NCI-H345 treated with DMSO at 0.1 percent for 48 hours (cell line): ENCODE data around the gene TMEM134.
"Not testable (repeated sequence)": the region's sequence is repeated elsewhere in the genome, so short reads cannot be mapped to it uniquely, and the experiment has no call there.

Experiments
- DNase-seq: peaks from one replicate; lab custom pipeline; 2025; ENCODE audit not compliant: unreplicated experiment; lab: John Stamatoyannopoulos, UW

The TMEM134 gene

DNA sequence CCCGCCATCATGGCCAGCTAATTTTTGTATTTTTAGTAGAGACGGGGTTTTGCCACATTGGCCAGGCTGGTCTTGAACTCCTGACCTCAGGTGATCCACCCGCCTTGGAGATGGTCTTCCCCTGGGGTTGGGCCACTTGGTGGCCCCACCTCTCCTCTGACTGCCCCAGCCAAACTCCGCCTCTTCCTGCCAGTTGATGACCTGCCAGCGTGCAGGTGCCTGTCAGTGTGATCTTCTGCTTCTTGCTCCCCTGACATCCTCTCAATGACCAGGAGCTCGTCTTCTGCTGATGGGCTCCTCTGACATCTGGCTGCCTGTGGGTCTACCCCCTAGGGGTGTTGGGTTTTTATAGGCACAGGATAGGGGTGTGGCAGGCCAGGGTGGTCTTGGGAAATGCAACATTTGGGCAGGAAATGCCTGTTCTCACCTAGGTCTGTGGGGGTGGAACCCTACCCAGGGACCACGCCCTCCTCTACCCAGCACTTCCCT is 16.9 kb upstream of the TMEM134 start:
- DNase-seq, result not testable (repeated sequence)

DNA sequence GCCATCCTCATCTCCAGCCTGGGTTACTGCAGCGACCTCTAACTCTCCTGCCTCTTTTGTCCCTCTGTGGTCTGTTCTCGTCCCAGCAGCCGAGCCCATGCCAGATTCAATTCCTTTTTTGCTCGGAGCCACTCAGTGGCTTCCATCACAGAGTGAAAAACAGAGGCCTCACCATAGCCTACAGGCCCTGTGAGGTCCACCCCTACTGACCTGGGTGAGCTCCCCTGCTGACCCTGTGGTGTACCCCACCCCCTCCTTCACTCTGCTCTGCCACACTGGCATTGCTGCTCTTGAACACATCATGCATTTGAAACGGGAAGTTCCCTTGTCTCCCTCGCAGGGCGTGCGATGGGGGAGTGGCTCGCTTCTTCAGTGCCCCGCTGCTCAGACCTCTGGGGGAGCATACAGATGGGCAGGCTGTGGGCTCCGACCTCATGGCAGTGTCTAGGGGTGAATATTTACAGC is 15.8 kb upstream of the TMEM134 start:
- no peak for DNase-seq

DNA sequence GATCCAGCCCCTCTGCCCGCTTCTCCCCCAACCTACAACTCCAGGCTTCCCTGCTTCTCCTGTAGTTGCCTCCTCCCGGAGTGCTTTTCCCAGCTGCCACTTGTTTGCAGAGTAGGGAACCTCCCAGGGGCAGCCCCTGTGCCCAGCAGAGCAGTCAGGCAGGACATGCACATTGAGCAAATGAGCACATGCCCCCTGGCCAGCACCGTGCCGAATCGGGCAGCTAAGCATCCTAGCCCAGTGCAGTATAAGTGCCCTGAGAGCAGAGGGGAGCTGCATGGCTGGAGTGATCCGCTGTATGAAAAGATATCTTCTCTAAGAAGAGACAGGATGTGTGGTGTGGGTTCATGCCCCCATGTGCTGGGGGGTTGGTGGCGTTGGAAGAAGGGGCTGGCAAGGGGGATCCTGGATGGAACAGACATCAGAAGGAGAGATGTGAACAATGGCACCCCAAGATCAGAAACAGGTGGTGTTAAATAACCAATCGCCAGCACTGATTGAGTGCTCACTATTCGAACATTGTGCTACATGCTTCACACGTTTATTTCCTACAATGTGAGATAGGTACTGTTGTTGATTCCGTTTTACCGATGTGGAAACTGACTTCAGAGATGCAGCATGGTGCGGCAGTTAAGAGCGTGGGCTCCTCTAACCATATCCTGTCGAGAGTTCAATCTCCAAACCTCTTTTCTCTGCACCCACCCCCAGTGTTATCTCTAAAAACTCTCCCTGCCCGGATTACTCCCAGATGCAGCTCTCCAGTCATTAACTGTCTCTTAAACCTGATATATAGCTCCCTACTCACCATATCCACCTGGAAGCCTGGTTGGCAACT is 15.0 kb upstream of the TMEM134 start:
- DNase-seq, result no peak

DNA sequence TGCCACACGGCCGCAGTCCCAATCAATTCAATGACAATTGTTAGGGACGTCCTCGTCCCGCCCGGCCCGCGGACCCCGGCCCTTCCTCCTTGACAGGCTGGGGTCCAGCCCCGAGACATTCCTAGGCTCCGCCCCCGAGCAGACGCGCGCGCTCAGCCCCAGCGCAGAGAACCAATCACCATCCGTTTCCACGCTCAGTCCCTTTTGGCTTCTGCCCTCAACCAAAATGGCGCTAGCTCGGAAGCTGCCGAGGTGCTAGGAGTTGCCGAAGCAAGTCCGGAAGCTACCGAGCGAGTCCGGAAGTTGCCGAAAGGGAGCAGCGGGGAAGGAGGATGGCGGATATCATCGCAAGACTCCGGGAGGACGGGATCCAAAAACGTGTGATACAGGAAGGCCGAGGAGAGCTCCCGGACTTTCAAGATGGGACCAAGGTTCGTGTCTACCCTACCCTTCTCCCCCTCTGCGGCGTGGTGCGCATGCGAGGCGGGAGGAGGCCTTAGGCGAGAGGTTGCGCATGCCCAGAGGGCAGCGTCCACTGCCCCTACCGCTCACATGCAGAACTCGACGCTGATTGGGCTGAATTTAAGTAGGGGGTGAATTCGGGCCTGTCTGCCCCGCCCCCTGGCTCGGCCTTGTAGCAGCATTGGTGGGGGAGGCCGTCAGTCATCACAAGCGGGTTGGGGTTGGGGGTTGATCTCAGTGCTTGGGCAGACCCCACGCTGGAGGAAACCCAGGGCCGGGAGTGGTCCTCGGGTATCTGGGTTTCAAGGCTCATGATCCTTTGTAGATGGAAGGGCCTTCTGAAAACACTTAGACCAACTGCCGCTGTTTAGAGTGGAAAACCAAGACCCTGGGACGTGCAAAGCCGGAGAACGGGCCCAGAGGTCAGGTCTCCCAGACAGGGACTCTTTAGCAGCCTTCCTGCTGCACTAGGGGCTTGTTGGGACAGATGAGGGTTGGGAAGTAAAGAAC is 14.1 kb upstream of the TMEM134 start, which contains the start of gene AIP:
AIP (plus strand) TSS at position 200 of the 972 bp plus-strand sequence; CDS start at position 333, 133 bp downstream.
- DNase-seq, result peak; percentile 97

DNA sequence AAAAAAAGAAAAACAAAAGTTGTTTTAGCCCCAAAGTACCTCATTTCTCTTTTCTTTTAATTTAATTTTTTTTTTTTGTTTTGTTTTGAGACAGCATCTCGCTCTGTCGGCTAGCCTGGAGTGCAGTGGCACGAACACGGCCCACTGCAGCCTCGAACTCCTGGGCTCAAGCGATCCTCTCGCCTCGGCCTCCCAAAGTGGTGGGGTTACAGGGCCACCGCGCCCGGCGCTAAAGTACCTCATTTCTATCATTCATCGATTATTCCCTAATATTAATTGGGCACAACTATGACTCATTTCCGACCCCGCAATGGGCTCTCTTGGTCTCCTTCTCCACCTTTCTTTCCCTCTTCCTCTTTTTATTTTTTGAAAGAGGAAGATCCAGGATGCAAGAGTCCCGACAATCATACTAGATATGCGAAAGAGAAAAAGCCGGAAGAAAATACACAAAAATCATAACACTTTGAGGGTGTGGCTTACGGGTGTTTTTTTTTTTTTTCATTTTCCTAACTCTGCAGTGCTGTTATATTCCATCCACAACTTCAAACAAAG is 13.3 kb upstream of the TMEM134 start:
- DNase-seq, result no peak

DNA sequence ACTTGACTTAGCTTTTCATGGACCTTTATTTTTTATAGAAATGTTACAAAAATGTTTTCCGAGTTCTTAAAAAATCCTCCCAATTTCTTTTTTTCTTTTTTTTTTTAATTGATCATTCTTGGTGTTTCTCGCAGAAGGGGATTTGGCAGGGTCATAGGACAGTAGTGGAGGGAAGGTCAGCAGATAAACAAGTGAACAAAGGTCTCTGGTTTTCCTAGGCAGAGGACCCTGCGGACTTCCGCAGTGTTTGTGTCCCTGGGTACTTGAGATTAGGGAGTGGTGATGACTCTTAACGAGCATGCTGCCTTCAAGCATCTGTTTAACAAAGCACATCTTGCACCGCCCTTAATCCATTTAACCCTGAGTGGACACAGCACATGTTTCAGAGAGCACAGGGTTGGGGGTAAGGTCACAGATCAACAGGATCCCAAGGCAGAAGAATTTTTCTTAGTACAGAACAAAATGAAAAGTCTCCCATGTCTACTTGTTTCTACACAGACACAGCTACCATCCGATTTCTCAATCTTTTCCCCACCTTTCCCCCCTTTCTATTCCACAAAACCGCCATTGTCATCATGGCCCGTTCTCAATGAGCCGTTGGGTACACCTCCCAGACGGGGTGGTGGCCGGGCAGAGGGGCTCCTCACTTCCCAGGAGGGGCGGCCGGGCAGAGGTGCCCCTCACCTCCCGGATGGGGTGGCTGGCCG is 8.4 kb upstream of the TMEM134 start:
- DNase-seq, result not testable (repeated sequence)

DNA sequence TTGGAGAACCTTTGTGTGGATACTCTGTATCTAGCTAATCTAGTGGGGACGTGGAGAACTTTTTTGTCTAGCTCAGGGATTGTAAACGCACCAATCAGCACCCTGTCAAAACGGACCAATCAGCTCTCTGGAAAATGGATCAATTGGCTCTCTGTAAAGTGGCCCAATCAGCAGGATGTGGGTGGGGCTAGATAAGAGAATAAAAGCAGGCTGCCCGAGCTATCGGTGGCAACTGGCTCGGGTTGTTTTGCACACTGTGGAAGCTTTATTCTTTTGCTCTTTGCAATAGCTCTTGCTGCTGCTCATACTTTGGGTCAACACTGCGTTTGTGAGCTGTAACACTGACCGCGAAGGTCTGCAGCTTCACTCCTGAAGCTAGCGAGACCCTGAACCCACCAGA is 7.6 kb upstream of the TMEM134 start:
- DNase-seq, result not testable (repeated sequence)

DNA sequence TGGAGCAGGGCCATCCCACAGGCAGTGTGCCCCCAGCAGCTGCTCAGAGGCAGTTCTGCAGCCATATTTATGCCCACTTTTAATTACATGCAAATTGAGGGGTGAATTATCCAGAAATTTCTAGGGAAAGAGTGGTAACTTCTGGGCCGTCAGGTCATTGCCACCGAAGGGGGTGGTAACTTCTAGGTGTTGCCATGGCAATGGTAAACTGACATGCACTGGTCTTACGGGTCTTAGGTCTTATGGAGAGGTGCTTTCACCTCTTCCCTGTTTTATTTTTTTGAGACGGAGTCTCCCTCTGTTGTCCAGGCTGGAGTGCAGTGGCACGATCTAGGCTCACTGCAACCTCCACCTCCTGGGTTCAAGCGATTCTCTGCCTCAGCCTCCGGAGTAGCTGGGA is 3.8 kb upstream of the TMEM134 start:
- DNase-seq, result no peak

DNA sequence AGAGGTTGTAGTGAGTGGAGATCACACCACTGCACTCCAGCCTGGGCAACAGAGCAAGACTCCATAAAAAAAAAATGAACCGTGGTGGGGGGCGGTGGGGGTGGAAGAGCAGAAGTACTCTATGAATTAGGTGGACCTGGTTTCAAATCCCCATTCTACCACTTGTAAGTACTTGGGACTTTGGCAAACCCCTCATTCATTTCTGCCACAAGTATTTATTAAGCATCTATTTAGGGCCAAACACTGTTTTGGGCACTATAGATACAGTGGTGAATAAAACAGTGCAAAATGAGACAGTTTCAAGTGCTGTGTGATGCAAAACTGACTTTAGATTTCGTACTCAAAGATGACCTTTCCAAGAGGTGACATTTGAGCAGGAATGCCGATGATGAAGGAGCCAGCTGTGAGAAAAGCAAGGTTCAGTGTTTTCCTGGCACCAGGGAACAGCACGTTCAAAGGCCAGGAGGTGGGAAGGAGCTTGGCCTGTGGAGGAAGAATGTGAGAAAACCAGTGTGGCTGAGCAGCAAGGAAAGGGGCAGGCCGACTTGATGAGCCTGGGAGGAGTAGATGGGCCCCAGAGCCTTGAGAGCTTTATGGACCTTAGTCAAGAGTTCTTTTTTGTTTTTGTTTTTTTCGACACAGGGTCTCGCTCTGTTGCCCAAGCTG is 1.4 kb upstream of the TMEM134 start:
- DNase-seq, result no peak

DNA sequence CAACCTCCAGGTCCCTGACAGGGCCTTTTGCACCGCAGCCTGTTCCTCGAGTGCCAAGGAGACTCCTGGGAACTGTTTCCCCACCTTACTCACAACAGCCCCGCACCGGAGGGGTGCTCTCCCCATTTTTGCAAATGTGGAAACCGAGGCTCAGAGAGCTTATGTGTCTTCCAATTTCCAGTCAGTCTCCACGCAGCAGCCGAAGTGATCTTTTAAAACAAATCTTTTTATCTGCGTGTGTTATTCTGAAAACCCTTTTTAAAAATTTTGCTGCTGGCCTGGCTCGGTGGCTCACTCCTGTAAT is 409 bp upstream of the TMEM134 start:
- peak; percentile 67 for DNase-seq

DNA sequence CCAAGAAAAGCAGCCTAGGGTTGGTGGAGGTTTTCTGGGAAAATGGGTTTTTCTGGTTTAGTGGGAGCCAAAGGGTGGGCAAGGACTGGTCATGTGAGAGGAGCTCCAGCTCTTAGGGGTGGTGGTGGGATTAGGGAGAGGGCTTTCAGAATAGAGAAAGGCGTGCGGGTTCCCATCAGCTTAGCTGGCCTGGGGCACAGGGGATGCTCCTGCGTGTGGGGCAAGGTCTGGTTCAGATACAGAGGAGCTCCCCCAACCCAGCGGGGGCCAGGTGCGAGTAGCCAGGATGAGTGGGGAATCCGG is 644 bp downstream of the TMEM134 start:
- DNase-seq, result no peak

DNA sequence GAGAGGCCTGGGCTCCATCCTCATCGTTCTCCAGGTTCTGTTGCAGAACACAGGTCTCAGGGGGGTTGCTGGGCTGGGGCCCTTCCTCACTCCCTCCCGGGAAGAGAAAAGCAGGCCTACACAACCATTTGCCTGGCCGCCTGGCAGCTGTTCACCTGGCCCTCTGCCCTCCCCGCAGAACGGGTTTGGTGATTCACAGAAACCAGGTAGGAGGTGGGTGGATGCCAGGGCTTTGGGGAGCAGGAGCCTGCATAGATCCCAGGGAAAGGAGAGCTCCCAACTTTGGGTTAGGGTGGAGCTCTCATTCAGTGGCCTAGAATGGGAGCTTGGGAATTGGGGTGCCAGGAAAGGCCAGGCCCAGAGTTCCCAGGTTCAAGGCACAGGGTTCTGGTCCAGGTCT is 995 bp downstream of the TMEM134 start:
- DNase-seq, result no peak

DNA sequence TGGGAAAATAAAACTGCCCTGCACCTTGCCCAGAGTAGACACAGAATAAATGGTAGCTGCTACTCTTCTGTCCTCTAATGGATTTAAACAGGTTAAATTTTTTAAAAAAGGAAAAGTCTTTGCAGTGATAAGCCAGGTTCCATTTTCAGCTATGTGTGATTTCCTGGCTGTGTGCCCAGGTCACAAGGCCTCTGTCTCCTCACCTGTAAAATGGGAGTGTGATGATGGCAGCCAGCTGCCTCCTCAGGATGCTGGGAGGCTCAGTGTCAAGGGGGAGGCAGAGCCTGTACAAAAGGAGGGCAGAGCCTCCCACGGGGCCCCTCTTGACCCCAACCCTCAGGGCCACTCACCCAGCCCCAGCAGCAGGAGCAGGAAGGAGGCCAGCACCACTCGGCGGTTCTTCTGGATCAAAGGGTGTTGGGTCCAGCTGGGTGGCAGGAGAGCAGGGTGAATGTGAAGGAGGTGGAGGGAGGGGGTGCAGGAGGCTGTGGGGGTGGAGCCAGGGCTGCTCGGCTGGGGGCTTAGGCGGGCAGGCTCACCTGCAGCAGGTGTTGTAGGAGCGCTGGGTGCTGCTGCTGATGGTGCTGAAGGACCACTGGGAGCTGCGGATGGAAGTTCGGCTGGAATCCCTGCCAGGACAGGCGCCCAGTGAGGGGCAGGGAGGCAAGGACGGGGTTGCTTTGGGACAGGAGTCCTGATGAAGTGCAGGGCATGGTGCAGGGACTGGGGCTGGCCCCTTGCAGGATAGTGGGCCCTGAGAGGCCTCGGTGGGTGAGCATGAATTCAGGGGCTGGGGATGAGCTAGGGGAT is 1.9 kb downstream of the TMEM134 start:
- DNase-seq, result no peak

DNA sequence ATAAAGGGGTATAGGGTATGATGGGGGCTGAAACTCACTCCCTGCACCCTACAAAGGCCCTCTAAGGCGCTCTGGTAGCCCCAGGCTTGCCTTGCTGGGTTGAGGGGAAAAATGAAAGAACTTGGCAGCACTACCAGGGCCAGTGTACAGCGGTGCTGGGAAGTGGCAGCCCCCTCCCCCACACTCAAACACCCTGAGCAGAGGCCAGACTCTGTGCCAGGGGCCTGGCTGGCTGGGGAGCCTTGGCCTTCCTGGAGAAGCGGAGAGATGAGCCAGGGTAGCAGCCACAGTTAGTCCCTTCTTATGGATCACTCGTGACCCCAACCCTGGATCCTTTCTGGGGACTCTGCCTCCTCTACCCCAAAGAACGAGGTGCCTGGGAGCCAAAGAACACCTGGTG is 2.7 kb downstream of the TMEM134 start:
- no peak for DNase-seq

DNA sequence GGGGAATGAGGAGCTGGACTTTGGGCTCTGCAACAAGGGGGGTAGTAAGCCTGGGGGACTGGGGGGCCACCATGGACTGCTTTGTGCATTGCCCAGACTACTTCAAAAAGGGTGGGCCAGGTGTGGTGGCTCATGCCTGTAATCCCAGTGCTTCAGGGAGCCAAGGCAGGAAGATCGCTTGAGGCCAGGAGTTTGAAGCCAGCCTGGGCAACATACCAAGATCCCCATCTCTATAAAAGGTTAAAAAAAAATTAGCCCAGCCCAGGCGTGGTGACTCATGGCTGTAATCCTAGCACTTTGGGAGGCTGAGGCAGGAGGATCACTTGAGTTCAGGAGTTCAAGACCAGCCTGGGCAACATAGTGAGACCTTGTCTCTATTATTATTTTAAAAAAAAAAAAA is 3.5 kb downstream of the TMEM134 start:
- not testable (repeated sequence) for DNase-seq

DNA sequence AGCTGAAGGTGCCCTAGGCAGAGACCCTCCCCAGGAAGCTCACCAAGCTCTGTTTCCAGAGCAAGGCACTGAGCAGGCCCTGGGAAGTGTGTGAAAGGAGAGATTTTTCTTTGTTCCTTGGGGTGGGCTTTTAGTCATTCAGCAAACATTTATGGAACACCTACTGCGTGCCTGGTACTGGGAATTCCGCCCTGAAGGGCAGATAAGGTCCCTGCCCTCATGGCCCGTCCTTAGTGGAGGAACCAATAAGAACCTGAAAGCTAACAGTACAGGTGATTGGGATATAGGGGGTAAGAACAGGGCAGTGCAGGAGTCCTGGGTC is 3.9 kb downstream of the TMEM134 start:
- no peak for DNase-seq

DNA sequence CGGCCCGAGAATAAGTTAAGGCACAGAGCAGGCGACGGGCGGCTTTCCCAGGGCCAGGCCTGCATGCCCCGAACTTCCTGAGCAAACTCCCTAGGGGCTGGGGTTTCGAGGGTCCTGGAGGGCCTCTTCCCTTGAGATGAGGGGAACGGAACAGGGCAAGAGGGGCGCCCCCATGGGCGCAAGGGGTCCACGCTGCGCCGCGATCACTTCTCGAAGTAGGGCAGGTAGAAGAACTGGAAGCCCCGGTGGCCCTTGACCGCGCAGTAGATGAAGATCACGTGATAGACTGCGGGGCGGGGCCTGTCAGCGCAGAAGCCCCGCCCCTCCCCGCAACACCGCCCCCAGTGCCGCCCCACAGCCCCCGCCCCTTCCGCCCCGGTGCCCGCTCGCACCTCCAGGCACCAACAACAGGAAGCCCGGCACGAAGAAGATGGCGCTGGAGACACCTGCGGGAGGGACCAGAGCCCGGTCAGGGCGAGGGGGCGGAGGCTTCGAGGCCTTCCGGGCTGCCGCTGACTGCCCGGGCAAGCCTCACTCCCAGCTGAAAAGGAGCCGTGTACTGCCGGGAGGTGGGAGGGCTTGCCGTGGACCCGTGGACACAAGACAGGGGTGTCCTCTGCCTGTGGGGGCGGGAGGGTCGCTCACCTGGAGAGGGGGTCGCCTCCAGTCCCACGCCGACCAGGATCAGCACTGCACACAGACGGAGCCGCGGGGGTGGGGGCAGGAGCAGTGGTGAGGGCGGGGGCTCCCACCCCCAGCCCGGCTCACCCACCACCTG is 4.5 kb downstream of the TMEM134 start:
- peak; percentile 14 for DNase-seq

DNA sequence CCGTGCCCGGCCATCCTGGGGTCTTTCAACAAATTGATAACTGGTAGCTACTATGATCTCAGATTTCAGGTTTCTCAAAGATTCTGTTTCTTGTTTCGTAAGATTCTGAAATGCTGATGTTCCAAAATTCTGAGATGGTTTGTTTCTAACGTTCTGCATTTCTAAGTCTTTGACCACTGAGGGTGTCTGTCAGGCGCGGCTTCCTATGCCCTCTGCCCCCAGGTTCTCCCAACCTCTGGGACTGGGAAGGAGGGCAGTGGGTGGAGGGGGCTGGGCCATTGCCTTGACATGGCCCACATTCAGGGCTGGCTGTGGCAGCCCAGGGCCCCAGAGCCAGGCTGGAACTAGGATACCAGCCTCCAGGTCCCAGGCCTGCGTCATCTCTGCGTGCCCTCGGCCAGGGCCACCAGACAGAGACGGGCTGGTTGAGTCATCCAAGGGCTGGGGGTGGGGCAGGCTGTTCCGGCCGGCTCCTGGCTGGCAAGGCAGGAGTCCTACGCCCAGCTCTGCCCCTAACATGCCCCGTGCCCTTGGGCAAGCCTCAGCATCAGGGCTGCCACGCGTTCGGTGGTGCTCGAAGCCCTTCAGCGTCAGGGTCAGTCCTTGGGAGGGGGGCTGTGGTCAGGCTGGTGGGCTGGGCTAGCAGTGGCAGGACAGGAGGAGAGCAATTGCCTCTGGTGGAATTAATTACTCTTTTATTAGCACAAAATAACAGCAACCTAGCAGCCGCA is 5.2 kb downstream of the TMEM134 start:
- DNase-seq, result no peak
